ENCODE results near the gene NEB.
"Not testable (repeated sequence)": the region's sequence is repeated elsewhere in the genome, so short reads cannot be mapped to it uniquely, and the experiment has no call there.

The NEB gene

DNA sequence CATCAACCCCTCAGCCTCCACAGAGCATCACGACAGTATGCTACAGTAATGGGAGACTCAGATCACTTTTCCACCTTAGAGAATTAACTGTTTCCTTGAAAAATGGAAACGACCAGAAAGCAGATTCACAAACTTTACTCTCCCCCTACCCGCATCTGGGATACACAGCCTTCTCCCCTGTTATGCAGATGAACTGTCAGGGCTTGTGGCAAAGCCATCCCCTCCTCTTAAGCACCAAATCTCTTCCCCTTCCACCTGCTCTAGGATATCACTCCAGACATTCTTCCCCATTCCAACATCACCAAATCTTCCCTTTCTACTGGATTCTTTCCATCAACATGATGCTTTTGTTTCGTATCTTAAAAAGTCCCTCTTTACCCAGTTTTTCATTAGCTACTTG, 26.4 kb downstream of the NEB start:
- in situ Hi-C loops (cut with MboI; ENCODE audit: low sequenced_read_pairs): no loop called here

DNA sequence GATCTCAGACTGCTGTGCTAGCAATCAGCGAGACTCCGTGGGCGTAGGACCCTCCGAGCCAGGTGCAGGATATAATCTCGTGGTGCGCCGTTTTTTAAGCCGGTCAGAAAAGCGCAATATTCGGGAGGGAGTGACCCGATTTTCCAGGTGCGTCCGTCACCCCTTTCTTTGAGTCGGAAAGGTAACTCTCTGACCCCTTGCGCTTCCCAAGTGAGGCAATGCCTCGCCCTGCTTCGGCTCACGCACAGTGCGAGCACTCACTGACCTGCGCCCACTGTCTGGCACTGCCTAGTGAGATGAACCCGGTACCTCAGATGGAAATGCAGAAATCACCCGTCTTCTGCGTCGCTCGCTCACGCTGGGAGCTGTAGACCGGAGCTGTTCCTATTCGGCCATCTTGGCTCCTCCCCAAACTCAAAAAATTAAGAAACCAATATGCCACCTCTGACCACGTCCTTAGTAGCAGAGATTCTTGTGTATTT, 29.8 kb downstream of the NEB start:
- in situ Hi-C loops (cut with MboI; ENCODE audit: low sequenced_read_pairs): not testable (repeated sequence)

DNA sequence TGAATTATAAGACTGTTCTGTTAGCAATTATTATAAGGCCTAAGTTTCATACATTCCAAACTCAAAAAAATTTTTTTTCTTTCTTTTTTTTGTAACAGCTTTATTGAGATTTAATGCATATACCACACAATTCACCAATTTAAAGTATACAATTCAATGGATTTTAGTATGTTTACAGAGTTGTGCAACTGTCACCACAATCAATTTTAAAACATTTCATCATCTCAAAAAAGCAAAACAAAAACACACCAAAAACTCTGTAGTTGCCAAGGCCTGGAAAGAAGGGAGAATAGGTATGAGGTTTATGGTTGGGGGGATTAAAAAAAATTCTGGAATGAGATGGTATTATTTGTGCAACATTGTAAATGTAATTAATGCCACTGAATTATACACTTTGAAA, 36.1 kb downstream of the NEB start:
- in situ Hi-C loops (cut with MboI; ENCODE audit: low sequenced_read_pairs): not testable (repeated sequence)

DNA sequence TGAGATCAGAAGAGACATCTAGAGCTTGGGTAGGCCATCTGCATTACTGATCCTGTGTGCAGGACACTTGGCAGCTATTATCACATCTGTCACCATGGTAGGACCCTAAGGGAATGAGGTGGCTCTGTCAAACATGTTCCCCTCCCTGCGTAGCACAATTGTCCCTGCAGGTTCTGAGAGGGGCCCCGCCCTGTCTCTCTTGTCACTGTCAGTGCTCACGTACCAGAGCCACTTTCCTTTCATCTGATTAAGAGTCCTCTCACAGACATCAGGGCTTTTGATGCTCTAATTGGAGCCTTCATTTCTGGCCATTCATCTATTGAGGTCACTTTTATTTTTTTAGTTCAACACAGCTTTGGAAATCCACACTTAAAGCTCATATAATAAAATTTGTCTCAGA, 38.5 kb downstream of the NEB start:
- in situ Hi-C loops (cut with MboI; ENCODE audit: low sequenced_read_pairs): no loop called here

DNA sequence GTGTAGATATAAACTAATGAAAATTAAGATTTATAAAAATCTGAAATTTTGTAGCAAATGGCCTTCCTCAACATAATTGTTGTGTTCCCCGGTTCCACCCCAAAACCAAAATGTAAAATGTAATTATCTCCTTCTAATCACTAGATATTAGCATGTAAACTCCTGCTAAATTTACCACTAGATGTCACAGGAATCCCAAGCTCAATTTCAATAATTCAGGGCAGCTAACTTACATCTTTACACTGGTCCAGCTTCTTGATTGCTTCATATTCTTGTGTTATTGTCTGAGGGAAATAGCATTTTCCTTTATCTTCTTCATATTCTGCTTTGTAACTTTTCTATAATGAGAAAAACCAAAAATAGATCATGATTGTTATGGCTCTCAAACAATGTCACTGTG, 42.6 kb downstream of the NEB start:
- in situ Hi-C loops (cut with MboI; ENCODE audit: low sequenced_read_pairs): no loop called here

DNA sequence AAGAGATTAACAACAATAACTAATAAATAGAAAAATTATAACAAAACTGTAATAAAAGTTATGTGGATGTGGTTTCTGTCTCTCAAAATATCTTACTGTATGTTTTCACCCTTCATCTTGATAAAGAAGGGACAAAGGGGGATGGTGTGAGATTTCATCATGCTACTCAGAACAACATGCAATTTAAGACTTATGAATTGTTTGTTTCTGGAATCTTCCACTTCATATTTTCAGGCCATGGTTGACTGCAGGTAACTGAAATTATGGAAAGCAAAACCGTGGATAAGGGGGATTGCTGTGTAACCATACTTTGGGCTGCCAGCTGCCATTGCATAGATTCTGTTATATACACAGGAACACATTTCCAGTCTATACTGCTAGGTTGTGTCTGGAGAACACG, 45.6 kb downstream of the NEB start:
- in situ Hi-C loops (cut with MboI; ENCODE audit: low sequenced_read_pairs): no loop called here

DNA sequence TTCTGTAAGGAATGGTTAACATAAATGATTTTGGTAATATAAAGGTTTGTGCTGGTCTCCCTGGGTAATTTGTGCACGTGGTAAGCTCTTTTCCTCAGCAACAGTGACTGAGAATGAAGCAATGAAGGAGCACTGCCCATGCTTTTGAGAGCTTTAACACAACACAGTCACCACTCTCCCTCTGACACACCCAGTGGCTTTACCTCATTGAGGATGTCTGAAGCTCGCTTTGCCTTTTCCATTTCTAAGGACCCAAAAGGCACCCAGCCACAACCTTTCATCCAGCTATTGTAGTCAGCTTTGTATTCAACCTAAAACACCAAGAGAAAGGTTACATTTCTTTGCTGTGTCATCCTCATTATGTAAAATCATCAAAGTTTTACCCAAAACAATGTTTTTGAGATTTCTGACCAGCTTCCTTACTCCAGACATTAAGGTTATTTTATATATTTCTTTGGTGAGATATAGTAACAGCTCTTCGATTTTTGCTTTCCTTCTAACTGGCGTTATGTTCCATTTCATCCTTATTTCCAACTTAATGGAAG, 51.7 kb downstream of the NEB start:
- in situ Hi-C loops (cut with MboI; ENCODE audit: low sequenced_read_pairs): no loop called here

DNA sequence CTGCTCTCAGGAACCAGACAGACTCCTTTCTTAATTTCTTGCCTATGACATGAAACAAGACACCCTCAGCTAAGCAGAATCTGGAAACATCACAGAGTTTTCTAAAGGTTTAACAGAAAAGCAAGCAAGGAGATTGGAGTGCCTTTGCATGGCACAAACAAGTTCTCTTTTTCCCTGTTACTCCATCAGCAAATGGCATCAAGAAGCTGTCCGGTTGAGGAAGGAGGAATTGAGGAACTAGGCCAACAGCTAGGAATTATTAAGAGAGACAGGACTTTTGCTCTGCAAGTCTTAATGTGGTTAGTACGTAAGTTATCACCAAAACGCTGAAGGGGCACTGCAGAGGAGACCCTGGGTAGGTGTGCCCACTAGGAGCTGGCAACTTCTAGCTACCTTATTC, 53.2 kb downstream of the NEB start:
- in situ Hi-C loops (cut with MboI; ENCODE audit: low sequenced_read_pairs): no loop called here

DNA sequence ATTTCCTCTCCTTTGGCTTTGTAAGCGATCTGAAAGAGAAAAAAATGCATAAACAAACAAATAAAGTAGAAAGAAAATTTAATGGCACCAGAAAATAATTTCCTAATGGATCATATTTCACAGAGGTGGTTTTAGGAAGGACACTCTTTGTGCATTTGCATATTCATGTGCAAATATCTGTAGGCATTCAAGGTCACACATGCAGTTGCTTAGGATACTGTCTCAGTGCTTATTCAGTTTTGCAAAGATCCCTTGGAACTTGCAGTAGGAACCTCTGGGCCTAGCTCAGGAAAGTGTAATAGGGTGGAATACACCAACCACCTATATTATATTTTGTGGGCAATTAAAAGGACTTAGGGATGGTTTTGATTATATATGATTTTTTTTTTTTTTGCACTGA, 54.3 kb downstream of the NEB start:
- in situ Hi-C loops (cut with MboI; ENCODE audit: low sequenced_read_pairs): no loop called here

DNA sequence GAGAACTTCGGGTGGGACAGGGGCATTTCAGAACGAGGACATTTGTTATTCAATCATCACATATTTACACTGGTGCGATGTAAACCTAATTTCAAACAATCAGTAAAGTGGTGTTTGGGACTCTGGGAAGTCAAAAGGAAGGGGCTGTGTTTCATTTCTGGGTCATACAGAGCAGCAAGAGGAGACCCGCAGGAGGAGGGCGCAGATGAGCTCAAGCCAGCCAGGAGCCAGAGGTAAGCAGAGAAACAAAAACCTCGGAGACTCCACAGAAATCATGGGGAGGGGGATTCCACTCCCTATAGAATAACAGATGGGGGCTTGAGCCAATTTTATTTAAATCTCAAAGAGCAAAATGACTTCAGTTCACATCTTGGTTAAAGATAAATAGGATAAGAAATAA, 55.4 kb downstream of the NEB start:
- in situ Hi-C loops (cut with MboI; ENCODE audit: low sequenced_read_pairs): no loop called here

DNA sequence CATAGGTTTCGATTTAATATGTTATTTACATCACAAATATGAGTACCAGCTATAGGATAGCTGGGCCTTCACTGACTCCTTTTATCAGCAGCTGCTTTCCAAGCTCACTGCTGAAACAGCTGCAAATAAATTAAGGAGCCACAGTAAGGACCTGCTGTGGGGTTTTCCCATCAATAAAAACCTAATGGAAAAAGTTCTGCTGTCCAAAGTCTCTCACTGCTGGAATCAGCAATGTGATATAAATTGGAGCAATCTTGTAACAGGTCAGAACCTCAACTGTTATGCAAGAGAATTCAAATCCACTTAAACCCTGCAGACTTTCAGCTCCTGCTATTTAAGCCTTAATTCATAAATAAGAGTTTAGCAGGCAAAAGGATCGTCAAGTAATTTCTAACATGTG, 61.3 kb downstream of the NEB start:
- in situ Hi-C loops (cut with MboI; ENCODE audit: low sequenced_read_pairs): no loop called here

DNA sequence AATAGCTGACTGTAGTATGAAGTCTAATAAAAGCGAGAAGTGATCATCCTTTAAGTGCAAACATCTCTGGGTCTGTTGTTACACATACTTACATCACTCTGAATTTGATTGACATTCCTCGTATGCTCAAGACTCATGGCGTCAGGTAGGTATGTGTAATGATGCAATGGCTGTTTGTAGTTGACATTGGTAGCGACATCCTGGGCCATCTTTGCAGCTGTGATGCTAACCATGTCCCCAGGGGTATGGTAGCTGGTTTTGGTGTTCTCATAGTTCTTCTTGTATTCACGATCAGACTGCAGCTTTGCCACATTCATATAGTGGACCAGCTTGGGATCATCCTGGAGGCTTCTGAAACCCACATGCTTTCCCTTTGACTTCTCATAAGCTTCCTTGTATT, 62.0 kb downstream of the NEB start:
- in situ Hi-C loops (cut with MboI; ENCODE audit: low sequenced_read_pairs): no loop called here

DNA sequence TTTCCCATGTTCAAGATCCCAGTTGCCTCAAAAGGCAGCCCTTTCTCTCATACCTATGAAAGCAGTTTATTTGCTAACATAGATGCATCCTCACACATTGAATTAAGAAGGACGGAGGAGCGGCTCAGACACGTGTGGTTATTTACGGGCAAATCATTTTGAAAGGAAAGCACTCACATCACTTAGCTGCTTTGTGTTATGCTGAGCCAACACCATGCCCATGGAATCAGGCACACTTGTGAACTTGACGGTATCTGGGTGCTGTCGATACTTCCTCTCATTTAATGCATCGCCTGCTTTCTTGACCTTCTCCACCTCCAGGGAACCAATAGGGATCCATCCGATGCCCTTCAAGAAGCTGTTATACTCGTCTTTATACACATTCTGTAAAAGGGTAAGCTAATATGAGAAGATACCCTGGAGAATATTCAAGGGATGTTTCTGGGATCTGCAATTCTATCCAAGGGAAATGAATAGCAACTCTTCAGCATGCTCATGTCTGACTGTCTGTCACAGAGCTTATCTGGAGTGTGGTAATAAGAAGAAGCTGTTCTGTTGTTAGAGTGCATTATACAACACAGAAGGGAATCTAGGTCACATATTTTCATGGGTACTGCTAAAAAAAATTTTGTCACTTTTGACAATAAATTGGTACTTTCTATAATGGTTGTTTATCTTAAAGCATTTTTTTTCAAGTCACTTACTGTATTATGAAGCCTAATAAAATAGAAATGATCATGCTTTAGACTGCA, 63.3 kb downstream of the NEB start:
- in situ Hi-C loops (cut with MboI; ENCODE audit: low sequenced_read_pairs): no loop called here

DNA sequence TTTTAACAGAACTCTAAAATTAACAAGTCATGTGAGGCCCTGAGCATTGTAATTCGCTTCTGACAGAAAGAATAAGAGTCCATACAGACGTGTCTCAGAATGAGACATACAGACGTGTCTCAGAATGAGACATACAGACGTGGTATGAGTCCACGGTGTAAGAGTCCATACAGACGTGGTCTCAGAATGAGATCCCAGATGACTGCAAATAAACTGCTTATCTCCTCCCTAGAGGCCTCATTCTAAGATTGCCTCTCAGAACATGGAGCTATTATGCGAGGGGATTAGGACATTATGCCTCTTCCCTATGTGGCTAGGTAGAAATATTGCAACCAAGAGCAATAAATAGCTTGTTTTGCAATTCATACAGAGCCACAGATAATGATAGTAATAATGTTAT, 63.9 kb downstream of the NEB start:
- in situ Hi-C loops (cut with MboI; ENCODE audit: low sequenced_read_pairs): no loop called here

DNA sequence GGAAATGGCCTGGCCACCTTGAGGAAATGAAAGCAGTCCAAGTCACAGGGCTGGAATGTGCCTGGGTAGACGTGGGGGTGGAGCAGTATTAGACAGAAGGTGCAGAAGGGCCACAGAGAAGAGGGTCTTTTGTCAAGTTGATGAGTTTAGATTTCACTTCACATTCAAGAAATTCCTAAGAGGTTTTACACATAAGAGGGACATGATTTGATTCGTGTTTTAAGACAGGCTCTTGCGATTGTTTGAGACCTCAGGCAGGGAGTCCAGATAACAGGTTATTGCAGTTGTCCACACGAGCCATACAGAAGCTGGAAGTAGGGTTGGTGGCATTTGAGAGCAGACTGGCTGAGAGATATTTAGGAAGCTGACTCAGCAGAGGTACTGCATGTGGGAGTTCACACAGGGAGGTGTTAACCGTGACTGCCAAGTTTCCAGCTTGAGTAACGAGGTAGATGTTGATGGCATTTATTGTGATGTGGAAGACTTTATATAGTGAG, 64.6 kb downstream of the NEB start:
- in situ Hi-C loops (cut with MboI; ENCODE audit: low sequenced_read_pairs): no loop called here

DNA sequence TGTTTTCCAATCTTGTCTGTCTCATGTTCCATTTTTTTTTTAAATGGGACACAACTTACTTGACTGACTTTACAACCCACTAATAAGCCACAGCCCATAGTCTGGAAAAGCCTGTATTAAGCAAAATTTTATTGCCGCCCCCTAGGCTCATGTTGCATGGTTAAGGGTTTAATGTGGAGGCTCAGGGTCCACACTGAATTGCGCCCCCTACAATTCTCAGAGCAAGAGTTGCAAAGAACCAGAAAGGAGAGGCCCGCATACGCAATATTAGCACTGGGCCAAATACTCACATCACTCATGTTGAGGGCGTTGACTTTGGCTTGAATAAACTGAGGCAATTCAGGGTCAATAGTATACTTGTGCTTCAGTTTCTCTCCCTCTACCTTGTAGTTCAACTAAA, 65.5 kb downstream of the NEB start:
- in situ Hi-C loops (cut with MboI; ENCODE audit: low sequenced_read_pairs): no loop called here

DNA sequence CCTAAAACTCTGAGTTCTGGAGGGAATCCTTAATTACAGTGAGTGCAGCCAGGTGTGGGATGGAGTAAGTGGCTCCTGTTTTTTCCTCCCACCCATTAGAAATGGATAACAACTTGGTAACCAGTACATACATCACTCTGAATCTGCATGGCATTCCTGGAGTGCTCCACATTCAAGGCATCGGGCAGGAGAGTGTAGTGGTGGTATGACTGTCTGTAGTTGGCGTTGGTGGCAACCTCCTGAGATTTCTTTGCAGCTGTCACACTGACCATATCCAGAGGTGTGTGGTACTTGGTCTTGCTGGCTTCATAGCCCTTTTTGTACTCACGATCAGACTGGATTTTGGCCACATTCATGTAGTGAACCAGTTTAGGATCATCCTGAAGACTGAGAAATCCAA, 68.3 kb downstream of the NEB start:
- in situ Hi-C loops (cut with MboI; ENCODE audit: low sequenced_read_pairs): no loop called here

DNA sequence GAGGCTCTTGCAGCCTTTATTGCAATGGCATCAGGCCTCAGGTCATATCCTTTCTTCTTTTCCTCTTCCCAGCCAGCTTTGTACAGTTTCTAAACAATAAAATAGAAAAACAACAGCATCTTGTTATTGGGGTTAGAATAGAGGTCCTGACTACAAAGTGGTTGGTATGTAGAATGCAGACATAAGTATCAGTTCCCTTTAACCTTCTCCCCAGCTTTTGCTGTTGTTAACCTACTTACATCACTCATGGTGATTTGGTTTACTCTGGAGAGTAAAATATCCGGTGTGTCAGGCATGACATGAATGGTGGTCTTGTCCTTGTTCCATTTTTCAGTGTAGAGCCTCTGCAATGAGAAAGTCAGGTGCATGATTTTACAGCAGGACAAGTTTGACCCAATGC, 69.8 kb downstream of the NEB start:
- in situ Hi-C loops (cut with MboI; ENCODE audit: low sequenced_read_pairs): no loop called here

DNA sequence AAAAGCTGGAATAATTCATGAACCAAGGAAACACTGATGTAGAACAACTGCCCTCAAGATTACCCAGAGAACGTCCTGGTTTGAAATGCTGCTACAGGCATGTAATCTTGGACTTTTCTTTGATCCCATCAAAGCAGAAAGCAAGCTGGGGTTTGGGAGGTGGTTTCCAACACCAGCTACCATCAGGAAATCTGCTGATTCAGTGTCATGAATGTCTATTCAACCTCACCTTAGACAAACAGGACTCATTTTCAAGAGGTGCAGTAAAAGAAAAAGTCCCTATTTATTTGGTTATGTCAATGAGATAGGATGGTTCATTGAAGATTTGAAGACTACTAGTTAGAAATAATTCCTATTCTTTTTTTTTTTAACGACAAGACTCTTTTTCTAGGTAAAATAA, 72.7 kb downstream of the NEB start:
- in situ Hi-C loops (cut with MboI; ENCODE audit: low sequenced_read_pairs): no loop called here

DNA sequence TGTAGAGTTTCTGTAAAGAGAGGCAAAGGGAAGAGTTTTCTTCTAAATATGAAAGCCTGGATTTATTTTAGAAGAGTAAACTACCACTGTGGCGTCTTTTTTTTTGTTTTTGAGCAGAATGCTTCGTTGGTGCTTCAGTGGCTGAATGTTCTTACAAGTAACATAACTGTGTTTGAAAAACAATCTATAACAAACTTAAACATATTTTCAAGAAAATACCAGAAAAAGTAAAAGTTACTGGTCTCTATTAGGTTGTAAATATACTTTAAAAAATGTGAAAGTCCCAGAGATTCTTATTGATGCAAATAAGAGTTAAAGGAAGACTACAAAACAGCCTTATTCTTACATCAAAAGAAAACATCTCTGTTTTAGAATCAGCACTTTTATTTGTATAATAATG, 76.2 kb downstream of the NEB start:
- in situ Hi-C loops (cut with MboI; ENCODE audit: low sequenced_read_pairs): no loop called here

DNA sequence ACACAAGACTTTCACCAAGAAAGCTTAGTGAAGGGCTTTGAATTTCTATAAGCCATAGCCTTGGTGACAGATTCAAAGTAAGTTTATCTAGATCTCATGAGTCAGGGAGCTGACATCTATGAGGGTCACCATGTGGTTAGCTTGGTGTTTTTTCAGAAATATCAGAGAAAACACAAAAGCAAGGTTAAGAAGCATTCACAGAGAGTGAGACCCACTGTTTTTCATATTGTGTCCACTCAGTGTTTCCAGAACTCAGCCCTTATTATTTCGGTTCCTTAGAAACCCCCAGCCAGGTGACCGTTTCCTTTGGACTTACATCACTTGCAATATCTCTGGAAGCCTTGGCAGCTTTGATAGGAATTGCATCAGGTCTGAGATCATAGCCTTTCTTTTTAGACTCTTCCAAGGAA, 76.6 kb downstream of the NEB start:
- in situ Hi-C loops (cut with MboI; ENCODE audit: low sequenced_read_pairs): no loop called here

DNA sequence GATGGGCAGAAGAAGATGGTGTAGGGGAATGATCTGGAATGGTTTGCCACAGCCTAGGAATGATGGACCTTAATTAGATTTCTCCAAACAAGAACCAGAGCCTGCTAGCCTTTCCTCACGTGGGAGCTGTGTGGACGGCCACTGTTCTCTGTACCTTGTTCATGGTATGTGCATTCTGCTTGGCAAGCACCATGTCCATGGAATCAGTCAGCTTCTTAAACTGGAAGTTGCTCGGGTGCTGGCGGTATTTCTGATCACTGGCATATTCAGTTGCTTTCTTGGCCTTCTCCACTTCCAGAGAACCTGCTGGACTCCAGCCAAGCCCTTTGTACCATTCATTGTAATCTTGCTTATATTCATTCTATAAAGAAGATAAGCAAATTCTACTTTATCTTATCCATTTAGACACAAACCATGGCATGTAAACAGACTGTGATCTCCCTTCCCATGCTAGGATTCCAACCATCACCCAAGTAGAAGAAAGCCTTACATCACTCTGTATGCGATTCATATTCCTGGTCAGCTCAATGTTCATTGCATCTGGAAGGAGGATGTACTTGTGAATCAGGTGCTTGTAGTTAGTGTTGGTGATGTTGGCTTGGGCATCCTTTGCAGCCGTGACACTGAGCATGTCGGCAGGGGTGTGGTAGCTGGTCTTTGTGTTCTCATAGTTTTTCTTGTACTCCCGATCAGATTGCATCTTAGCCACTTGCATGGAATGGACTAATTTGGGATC, 78.4 kb downstream of the NEB start:
- in situ Hi-C loops (cut with MboI; ENCODE audit: low sequenced_read_pairs): no loop called here

Measured in hTERT RPE-1 (cell line).